Measurements from ENCODE around the gene TMEM89.
A peak's percentile ranks its signal among the peaks of the same experiment; 100 is the strongest.

DNA sequence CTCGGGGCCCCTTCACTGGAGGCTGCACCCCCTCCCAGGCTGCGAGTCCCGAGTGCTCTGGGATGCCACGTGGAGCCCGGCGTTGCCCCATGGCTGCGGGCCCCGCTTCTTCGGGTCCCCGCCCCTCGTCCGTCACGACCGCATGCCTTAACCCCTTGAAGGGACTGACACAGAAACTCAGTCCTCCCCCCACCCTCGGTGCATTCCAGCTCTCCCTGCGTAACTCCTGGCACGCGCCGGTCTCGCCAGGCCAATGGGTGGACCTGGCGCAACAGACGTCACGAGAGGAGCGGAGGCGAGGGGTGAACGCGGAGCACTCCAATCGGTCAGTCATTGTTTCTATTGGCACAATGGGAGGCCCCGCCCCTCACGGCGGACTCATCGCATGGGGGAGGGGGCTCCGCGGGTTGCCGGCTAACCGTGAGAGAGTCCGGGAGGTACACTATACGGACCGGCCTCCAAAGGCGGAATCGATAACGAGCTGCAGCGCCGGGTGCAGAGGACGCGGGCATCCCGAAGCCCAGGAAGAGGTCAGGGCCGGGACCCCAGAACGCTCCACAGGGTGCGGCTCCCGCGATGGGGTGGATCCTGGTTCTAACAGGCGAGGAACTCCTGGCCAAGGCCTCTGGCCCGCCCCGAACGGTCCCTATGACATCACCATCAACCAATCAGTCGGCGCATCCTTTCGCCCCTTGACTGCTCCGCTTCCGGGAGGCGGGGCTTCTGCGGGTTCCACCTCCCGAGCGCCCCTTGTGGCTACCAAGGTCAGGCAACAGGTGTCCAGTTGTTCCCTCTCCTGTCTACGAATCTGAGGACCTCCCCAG, 42.1 kb upstream of the TMEM89 start:
- TF ChIP-seq CTCF (conservative IDR thresholded peaks at IDR 0.05; ENCODE audit: low read depth, low read length) (peak; percentile 75), SMC3 (IDR thresholded peaks at IDR 0.05; ENCODE audit: low read depth, low read length) (no peak), ELK1 (IDR thresholded peaks at IDR 0.05; ENCODE audit: borderline replicate concordance, low read depth, low read length) (no peak), USF2 (IDR thresholded peaks at IDR 0.05; ENCODE audit: low read depth, low read length) (peak; percentile 79), POLR2A (IDR thresholded peaks at IDR 0.05; ENCODE audit: low read depth, low read length) (peak; percentile 77), RFX5 (IDR thresholded peaks at IDR 0.05; ENCODE audit: low read depth, low read length) (no peak), CEBPB (IDR thresholded peaks at IDR 0.05; ENCODE audit: low read depth, low read length) (peak; percentile 73)
